Pons (tissue), 1 donor: ENCODE measurements around the gene TAF4.
"Not testable (repeated sequence)": the region's sequence is repeated elsewhere in the genome, so short reads cannot be mapped to it uniquely, and the experiment has no call there.

Experiments used
- DNase-seq: peaks from one replicate; pipeline ENCODE4 v3.0.0-alpha.2; 2016; ENCODE audit warnings: low spot score

TAF4 gene

DNA sequence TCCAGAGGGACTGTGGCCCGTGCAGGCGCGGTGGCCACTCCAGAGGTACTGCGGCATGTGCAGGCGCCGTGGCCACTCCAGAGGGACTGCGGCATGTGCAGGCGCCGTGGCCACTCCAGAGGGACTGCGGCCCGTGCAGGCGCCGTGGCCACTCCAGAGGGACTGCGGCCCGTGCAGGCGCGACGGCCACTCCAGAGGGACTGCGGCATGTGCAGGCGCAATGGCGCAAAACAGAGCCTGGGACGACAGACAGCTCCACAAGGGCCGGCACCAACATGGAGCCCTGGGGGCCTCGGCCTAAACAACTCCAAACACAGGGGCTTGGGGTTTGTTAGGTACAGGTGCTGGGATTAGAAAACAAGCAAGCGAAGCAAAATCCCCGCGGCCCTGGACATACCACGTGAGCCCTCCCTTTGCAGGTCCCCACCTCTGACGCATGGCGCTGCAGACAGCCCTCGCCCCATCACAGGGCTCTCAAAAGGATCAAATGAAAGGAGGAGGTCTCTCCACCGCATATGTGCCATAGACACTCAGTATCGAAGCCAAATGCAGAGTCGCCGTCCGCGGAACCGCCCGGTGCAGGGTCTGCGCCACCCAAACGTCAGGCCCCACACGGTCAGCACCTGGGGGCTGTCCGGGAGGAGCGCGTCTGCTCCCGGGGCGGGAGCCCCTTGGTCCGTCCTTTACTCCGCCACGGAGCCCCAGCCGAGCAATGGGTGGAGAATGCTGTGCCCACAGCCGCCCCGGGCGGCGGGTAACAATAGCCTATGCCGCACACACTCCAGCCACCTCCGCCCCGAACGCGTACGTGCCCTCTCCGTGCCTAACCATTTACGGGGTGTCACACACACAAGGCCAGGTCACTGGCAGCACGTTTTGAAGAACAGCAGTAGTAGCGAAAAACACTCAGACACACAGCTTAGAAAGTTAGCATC is 85.7 kb downstream of the TAF4 start:
- no peak for DNase-seq

DNA sequence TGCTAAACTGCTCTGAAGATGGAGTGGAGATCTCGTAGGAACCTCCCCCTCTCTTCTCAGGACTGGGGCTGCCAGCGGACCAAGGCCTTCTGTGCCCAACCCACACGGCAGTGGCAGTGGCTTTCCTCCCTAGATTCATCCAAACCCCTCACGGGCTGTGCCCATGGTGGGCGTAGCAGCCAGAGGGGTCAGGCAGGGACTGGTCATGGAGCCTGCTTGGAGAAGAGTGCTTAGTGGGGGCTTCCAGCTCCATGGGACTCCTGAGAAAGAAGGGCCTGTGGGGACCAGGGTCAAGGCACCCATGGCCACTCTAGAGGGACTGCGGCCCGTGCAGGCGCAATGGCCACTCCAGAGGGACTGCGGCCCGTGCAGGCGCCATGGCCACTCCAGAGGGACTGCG is 86.6 kb downstream of the TAF4 start:
- no peak for DNase-seq

DNA sequence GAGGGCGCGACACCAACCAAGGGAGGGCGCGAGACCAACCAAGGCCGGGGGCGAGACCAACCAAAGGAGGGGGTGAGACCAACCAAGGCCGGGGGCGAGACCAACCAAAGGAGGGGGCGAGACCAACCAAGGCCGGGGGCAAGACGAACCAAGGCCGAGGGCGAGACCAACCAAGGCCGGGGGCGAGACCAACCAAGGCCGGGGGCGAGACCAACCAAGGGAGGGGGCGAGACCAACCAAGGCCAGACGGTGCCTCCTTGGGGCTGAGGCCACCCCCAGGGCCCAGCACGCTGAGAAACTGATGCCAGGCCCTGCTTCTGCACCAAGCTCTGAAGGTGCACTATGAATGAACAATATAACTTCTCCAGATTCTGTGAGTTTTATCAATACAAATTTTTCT is 87.2 kb downstream of the TAF4 start:
- no peak for DNase-seq

DNA sequence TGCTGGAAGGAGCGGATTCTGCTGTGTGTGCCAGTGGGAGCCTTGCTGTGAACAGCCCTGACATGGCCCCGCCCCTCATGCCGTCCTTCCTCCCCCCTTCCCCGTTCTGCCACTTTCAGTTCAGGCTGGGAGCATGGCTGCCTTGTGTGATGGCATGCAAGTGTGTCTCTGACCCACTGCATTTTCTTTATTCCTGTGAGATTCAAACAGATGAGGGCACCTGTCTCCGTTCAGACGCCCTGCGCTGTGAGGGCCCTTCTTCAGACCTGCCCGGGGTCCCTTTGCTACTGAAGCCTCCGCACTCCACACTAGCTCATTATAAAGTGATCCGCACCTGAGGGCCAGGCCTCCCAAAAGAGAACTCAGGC is 88.3 kb downstream of the TAF4 start:
- no peak for DNase-seq

DNA sequence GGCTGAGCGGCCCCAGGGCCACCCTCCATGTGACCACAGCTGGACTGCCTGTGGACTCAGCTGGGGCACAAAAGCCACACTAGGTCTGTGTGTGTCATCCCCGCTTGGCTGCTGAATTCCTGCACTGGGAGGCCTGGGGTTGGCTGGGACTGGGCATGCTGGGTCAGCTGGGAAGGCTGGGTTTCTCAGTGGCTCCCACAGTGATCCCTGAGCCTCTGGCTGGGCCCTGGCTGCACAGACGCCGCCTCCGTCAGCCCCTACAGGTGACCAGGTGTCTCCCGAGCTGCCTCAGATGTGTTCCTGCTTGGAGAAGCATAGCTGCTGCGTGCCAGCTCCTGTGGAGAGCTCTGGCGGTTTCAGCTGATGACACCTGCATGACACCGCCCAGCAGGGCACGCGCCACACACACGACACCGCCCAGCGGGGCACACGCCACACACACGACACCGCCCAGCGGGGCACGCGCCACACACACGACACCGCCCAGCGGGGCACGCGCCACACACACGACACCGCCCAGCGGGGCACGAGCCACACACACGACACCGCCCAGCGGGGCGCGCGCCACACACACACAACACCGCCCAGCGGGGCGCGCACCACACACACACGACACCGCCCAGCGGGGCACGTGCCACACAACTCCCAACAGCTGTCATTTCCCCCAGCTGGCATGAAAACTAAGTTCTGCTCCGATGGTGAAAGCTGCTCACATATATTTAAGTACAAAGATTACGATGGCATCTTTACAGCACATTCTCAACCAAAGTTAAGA is 88.8 kb downstream of the TAF4 start:
- DNase-seq = peak; percentile 34

DNA sequence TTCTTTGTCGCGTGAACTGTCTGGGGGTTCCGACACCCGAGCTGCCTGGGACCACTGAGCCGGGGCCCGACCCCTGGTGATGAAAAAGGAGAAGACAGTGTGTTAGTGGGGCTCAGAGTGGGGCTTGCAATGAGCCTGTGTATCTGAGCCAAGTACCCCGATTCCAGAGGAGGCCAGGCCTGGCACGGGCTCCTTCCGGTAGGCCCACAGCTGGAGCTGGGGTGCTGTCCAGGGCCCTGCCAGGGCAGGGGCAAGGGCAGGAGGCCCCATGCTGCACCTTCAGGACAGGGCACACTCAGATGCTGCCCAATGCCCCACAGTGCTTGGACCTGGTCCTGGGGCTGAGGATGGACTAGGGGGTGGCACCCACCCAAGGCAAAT is 89.4 kb downstream of the TAF4 start:
- no peak for DNase-seq

DNA sequence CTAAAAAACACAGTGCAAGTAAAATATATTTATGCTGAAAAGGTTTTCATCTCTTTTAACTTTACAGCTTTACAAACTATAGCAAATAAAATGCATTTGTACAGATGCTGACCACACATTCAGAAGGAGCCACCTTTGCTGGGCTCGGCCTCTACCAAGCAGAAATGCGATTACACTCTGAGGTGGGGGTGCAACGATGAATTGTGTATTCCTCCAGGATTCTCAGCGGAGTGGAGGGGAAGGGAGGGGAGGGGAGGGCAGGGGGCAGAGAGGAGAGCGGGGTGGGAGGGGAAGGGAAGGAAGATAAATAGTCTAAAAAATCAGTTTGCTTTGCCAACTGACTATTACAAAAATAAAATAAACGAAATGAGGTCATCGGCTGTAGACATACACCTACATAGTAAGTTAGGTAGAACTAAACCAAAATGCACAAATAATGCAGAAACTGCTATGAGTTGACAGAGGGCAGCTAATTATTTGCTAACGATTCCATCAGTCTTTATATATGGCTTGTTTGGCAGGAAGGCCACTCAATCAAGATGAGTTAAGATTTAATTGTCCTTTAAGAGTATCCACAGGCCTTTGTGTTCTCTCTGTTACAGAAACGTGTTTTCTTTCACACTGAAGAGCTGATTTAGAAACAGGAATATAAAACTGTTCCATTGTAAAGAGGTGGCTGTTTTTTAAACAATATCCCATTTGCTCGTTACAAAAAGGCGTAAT is 90.1 kb downstream of the TAF4 start:
- no peak for DNase-seq

DNA sequence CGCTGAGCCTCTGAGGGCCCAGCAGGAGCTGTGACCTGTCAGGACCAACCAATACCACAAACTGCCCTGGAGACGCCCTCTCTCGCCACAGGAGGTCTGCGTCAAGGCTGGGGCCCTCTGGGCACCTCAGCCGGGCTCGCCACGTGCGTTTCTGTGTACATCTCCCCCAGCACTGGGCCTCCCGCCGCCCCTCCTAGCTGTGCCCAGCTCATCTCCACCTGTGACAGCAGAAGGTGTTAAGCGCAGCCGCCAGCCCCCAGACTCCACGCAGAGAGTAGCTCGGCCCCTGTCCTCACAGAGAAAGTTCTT is 91.4 kb downstream of the TAF4 start:
- no peak for DNase-seq

DNA sequence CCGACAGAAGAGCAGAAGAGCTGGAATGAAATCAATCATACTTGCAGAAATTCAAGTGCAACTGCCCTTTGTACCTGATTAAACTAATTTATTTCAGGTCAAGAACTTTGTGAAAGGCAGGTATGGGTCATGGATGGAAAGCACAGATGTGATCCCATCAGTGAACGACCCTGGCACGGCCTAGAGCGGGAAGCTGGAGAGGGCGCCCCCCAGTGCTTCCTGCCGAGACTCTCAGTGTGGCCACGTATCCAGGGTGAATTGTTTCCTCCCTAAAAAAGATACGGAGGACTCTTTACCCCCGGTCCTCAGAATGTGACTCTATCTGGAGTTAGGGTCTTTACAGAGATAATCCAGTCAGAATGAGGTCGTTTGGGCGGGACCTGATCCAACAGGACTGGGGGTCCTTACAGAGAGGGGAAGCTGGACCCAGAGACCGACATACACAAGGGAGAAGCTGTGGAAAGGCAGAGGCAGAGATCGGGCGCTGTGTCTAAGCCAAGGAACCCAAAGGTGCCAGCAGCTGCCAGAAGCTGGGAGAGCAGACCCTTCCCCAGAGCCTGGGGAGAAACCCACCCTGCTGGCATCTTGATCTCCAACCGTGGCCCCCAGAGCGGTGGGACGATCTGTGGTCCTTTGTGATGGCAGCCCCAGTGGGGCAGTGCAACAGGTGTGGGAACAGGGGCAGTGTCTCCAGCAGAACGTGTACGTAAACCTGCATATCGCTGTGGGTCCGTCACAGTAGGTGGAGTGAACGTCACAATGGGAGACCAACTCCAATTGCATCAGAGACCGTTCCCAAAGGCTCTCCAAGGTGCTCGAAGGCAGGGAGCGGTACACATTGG is 91.9 kb downstream of the TAF4 start:
- DNase-seq = no peak

DNA sequence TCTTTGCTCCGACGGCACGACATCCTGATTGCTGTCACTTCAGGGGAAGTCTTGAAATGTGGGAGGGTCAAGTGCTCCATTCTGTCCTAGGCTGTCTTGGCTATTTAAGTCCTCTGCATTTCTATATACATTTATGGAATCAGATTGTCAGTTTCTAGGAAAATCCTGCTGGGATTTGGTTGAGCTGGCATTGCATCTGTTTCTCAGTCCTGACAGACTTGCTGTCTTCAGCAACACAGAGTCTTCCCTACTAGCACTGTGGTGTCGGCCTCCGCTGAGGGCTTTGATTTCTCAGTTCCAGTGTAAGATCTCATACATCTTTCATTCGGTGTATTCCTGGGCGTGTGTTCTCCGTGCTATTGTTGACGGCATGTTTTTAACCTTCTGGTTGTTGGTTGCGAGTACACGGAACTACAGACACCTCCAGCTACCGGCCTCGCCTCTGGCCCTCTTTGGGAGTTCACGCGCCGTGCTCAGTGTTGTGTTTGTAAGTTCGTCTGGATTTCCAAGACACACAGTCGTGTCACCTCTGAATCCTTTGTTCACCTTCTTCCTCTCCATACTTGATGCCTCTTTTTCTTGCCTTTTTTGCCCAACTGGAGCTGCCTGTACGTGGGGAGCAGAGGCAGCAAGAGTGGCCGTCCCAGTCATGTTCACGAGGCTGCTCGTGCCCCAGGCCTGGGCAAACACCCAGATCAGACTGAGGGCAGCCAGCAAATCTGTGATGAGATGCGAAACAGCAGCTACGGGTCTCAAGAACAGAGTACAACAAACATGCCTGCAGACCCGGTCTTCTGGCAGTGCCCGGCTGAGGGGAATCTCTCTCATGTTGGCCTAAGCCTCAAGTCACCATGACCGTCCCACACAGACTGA is 92.8 kb downstream of the TAF4 start:
- DNase-seq = no peak

DNA sequence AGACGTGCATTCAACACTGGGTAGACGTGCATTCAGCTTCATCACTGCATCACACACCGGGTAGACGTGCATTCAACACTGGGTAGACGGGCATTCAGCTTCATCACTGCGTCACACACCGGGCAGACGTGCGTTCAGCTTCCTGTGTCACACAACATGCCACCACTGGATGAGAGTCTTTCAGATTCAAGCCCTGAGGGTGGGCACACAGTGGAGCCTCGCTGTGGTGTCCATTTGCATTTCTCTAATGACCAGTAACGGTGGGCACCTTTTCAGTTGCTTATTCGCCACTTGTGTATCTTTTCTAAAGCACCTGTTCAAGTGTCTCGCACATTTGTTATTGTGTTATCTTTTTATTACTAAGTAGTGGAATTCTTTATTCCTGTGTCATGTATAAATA is 94.1 kb downstream of the TAF4 start:
- not testable (repeated sequence) for DNase-seq

DNA sequence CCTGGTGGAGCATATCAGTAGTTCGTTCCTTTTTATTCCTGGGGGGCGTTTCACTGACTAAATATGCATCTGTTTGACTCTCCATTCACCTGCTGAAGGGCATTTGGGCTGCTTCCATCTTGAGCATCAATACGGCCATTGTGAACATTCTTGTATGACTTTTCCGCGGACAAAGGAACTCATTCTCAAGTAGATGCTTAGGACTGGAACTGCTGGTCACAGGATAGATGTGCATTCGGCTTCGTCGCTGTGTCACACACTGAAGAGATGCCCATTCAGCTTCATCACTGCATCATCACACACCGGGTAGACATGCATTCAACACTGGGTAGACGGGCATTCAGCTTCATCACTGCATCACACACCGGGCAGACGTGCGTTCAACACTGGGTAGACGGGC is 95.3 kb downstream of the TAF4 start:
- DNase-seq = peak; percentile 93

DNA sequence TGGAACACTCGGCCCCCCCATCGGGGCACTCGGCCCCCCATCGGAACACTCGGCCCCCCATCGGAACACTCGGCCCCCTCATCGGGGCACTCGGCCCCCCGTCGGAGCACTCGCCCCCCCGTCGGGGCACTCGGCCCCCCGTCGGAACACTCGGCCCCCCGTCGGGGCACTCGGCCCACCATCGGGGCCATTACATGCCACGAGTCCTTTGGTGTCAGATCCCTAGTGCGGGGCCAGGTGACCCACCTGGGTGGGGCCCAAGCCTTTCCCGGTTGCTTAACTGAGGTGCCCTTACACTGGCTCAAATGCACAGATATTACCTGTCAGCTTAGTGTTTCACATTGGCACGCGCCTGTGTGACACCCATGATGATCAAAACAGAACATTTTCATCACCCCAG is 95.9 kb downstream of the TAF4 start:
- DNase-seq = no peak

DNA sequence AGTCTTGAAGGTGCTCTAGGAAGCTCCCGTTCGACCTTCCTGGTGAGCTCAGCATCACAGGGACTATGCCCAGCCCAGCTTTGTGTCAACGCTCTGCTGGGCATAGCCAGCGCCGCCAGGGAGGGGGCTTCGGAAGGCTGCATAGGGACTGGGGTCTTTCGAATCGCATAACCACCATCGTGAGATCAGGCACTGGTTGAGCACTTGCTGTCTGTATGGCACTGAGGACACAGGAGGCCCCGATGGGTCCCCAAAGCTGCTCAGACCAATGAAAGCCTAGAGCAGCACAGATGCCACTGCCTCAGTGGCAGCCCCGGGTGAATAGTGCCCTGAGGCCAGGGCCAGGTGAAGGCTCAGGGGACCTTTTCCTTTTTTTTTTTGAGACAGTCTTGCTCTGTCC is 96.7 kb downstream of the TAF4 start:
- no peak for DNase-seq

DNA sequence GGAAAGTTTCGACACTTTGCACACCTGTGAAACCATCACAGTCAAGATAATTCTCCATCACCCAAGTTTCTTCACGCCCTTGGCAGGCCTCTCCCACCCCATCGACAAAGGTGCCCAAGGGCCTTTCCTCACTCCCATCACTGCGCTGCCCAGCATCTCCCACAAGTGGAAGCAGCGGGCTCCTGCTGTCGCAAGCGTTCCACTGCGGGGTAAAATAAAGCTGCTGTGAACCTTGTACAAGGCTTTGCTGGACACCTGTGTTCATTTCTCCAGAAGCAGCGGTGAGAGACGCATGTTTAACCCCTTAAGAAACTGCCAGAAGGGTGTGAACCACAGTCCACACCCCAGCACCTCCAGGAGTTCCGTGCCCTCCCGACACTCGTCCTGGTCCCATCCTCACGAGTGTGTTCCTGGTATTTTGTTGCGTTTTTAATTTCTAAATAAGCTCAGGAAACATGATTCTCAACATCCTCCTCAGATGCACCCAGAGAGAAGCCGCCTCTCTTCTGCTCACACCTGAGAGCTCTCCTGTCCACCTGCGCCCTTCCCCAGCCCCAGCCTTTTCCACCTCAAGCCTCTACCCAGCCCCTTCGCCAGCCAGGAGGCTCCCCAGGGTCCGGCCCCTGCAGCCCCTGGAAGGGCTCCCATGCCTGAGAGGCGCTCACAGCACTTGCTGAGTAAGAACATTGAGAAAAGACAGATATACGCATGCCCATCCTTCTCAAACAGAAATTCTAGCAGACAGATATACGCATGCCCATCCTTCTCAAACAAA is 97.5 kb downstream of the TAF4 start:
- DNase-seq = no peak

DNA sequence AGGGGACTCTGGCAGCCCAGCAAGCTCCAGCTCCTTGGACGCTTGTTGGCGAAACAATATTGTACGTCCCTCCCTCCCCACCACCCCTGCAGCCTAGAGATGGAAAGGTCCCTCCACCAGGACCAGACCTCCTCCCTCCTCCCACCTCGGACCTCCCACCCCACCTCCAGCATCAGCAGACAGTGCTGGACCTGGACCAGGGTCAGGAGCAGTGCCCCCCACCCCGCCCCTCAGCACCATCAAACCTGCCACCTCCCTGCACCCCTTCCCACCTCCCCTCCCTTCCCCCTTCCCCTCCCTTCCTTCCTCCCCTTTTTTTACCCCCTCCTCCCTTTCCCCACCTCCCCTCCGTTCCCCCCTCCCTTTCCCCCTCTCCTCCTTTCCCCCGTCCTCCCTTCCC is 98.4 kb downstream of the TAF4 start:
- DNase-seq = no peak

DNA sequence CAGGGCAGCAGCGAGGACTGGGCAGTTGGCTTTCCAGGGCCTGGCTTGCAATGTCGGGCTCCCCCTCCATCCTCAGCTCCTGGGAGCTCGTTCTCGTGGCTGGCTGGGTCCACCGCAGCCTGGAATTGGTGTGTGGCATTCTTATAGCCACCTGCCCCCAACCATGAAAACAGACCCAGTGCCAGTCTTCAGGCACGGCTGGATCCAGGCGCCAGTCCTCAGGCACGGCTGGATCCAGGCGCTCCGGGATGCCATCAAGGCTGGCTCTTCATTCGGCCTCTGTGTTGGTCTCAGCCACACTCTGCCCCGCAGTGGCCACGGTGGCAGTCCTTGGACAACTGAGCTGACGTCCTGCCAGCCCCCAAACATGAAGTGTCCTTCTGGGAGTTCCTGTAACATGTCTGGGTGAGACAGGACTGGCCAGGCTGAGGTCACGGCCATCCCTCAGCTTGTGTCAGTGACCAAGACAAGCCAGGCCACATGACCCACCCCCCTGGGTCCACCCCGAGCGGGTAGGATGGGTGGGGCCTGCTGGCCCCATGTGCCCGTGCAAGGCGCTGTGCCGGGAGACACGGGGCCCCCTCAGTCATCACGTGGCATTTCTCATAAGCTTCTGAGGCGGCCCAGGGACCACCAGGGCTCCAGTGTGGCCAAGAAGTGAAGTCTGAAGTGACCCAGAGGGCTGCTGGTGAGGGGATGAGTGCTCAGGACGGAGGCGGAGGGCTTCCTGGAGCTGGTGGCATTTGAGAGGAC is 99.0 kb downstream of the TAF4 start:
- no peak for DNase-seq

DNA sequence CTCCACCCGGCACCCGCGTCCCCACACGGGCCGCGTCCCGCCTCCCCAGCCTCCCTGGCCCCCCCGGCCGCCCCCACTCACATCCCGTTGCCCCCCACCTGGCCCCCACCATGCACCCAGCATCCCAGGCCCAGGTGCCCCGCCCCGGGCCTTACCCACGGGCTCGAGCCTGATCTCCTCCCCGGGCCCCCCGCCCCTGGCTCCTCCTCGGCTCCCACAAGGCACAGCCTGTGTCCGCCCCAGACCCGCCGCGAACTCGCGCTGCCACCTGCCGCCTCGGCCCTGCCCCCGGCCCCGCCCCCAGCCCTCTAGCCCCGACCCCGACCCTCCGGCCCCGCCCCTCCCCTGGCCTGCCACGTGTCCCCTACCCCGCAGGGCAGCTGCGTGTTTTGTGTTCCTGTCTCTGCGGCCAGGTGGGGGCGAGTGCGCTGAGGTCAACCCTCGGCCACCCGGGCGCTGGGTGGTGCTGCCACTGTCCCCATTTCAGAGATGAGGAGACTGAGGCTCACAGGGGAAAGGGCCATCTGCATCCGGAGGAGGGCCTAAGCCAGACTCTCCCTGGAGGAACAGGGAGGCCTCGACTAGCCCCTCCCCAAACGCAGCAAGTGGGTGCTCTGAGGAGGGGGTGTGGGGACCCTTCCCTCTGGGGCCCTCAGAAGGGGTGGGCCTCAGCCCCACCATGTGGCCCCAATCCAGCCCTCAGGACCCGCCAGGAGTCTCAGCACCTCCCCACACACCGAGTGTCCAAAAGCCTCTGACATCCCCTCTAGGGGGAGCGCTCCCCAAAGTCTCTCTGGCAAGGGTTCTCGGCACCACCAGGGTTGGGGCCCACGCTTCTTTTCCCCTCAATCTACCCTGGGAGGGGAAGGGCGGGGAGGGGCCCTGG is 99.8 kb downstream of the TAF4 start:
- DNase-seq = no peak
